ENCODE results near the gene FOXN4. TPM values are rescaled to one million over a fixed set of nuclear protein-coding genes. Genes with fewer than 3 reads are reported as not detected.

Gene FOXN4
- total and polyA plus RNA-seq, 4 donors = 0.04 to 0.26 (median 0.15) TPM

DNA sequence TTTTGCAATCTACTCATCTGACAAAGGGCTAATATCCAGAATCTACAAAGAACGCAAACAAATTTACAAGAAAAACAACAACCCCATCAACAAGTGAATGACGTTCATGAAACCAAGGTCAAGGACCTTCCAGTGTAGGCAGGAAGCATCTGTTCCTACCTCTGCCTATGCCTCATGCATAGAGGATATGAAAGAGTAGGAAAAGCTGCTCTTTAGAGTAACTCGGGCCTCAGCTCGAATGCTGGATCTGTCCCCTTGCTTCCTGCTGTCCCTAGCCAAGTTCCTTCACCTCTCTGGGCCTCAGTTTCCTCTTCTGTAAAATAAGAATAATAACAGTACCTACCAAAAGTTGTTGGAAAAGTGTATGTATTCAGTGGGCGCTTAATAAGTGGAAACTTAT lies 65.0 kb downstream of the FOXN4 start:
- no peaks in the 10 kb centered on the region for H3K4me1 ChIP-seq (ENCODE audit: control insufficient read depth in 5 of 5, insufficient read depth in 5 of 5, low read length in 5 of 5)
- TF ChIP-seq, protein P1, sequence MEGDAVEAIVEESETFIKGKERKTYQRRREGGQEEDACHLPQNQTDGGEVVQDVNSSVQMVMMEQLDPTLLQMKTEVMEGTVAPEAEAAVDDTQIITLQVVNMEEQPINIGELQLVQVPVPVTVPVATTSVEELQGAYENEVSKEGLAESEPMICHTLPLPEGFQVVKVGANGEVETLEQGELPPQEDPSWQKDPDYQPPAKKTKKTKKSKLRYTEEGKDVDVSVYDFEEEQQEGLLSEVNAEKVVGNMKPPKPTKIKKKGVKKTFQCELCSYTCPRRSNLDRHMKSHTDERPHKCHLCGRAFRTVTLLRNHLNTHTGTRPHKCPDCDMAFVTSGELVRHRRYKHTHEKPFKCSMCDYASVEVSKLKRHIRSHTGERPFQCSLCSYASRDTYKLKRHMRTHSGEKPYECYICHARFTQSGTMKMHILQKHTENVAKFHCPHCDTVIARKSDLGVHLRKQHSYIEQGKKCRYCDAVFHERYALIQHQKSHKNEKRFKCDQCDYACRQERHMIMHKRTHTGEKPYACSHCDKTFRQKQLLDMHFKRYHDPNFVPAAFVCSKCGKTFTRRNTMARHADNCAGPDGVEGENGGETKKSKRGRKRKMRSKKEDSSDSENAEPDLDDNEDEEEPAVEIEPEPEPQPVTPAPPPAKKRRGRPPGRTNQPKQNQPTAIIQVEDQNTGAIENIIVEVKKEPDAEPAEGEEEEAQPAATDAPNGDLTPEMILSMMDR (IDR thresholded peaks at IDR 0.05; ENCODE audit: control extremely low read depth, extremely low read depth) = no peak
- no peaks in the 10 kb centered on the region for H3K9me3 ChIP-seq (ENCODE audit: control insufficient read depth in 4 of 4, insufficient read depth in 3 of 4, low read length in 3 of 4)
- no peak overlapping the region for H3K4me3 ChIP-seq
- no peaks in the 10 kb centered on the region for H3K27me3 ChIP-seq (ENCODE audit: control insufficient read depth in 3 of 3, insufficient read depth in 3 of 3, low read length in 2 of 3)
- no peak overlapping the region for H3K27ac ChIP-seq (ENCODE audit: low read depth in 1 of 2, low read length in 1 of 2)
- H3K36me3 ChIP-seq (ENCODE audit: control insufficient read depth in 4 of 4, insufficient read depth in 4 of 4, low read length in 4 of 4) = peaks cover 18 to 51% (median 27%) of the 10 kb centered on the region in 4 donors
- ATAC-seq (ENCODE audit: insufficient read depth, low FRiP score) = no peak
- H3K9ac ChIP-seq (ENCODE audit: insufficient read depth in 1 of 2, low read length in 2 of 2) = no peak overlapping the region
- 79 to 84% methylated on average over 5 of the region's 5 CpGs for WGBS, 2 donors
- peak in 2 of 3 donors; percentile 12 to 17 for DNase-seq

DNA sequence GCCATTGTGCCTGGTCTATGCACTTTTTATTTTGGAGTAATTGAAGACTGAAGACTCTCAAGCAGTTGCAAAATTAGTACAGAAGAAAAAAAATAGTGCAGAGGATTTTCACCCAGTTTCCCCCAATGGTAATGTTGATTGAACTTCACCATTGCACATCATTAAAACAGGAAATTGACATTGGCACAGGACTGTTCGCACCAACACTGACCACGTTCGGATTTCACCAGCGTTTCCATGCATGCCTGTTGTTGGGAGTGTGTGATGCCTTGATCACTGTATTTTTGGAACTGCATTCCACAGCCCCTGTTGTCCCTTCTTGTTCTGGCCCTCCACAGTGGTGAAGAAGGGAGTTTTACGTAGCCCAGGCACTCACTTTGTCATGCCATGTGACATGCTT lies 67.1 kb downstream of the FOXN4 start:
- DNase-seq = no peak
- TF ChIP-seq, protein P1 (IDR thresholded peaks at IDR 0.05; ENCODE audit: control extremely low read depth, extremely low read depth) = no peak
- no peak overlapping the region for H3K9ac ChIP-seq (ENCODE audit: insufficient read depth in 1 of 2, low read length in 2 of 2)
- H3K9me3 ChIP-seq (ENCODE audit: control insufficient read depth in 4 of 4, insufficient read depth in 3 of 4, low read length in 3 of 4) = no peaks in the 10 kb centered on the region
- H3K36me3 ChIP-seq (ENCODE audit: control insufficient read depth in 4 of 4, insufficient read depth in 4 of 4, low read length in 4 of 4) = peaks cover 18 to 46% (median 30%) of the 10 kb centered on the region in 4 donors
- H3K27me3 ChIP-seq (ENCODE audit: control insufficient read depth in 3 of 3, insufficient read depth in 3 of 3, low read length in 2 of 3) = no peaks in the 10 kb centered on the region
- no peak overlapping the region for H3K27ac ChIP-seq (ENCODE audit: low read depth in 1 of 2, low read length in 1 of 2)
- no peak for ATAC-seq (ENCODE audit: insufficient read depth, low FRiP score)
- WGBS, 2 donors = 84 to 85% methylated on average over 5 of the region's 5 CpGs
- H3K4me1 ChIP-seq (ENCODE audit: control insufficient read depth in 5 of 5, insufficient read depth in 5 of 5, low read length in 5 of 5) = no peaks in the 10 kb centered on the region
- no peak overlapping the region for H3K4me3 ChIP-seq

DNA sequence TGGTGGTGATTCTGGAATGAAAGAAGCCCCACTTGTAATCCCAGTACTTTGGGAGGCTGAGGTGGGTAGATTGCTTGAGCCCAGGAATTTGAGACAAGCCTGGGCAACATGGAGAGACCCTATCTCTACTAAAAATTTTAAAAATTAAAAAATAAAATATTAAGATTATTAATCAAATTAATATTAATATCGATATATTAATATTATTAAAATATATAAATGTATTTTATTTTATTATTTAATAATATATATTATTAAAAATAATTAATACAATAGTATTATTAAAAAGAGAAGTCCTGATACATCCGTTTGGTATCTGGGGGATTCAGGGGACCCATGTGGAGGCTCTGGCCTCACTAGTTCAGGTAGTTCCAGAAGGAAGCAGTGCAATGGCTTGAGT lies 68.7 kb downstream of the FOXN4 start:
- WGBS, 2 donors = 92 to 95% methylated on average over 2 of the region's 2 CpGs
- DNase-seq (no peak), ATAC-seq (ENCODE audit: insufficient read depth, low FRiP score) (no peak)
- H3K36me3 ChIP-seq (ENCODE audit: control insufficient read depth in 4 of 4, insufficient read depth in 4 of 4, low read length in 4 of 4) = peaks cover 16 to 43% (median 32%) of the 10 kb centered on the region in 4 donors
- H3K4me3 ChIP-seq = no peak overlapping the region
- no peak overlapping the region for H3K27ac ChIP-seq (ENCODE audit: low read depth in 1 of 2, low read length in 1 of 2)
- H3K27me3 ChIP-seq (ENCODE audit: control insufficient read depth in 3 of 3, insufficient read depth in 3 of 3, low read length in 2 of 3) = no peaks in the 10 kb centered on the region
- TF ChIP-seq, protein P1 (IDR thresholded peaks at IDR 0.05; ENCODE audit: control extremely low read depth, extremely low read depth) = no peak
- H3K9ac ChIP-seq (ENCODE audit: insufficient read depth in 1 of 2, low read length in 2 of 2) = no peak overlapping the region
- no peaks in the 10 kb centered on the region for H3K9me3 ChIP-seq (ENCODE audit: control insufficient read depth in 4 of 4, insufficient read depth in 3 of 4, low read length in 3 of 4)
- H3K4me1 ChIP-seq (ENCODE audit: control insufficient read depth in 5 of 5, insufficient read depth in 5 of 5, low read length in 5 of 5) = no peaks in the 10 kb centered on the region

DNA sequence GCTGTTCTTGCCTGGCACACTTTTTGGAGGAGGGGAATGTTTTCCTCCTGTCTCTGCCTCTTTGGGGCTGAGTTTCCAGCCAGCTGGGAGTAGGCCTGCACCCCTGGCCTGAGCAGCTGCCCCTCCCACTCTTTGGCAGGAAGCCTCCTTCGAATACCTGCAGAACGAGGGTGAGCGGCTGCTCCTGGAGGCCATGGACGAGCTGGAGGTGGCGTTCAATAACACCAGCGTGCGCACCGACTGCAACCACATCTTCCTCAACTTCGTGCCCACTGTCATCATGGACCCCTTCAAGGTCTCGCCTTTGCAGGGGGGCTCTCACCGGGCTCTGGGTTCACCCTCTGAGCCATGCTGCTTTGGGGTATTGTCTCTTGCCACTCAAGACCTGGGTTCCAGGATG lies 69.4 kb downstream of the FOXN4 start:
- peaks cover 16 to 43% (median 34%) of the 10 kb centered on the region in 4 donors for H3K36me3 ChIP-seq (ENCODE audit: control insufficient read depth in 4 of 4, insufficient read depth in 4 of 4, low read length in 4 of 4)
- TF ChIP-seq, protein P1 (IDR thresholded peaks at IDR 0.05; ENCODE audit: control extremely low read depth, extremely low read depth) = no peak
- H3K27ac ChIP-seq (ENCODE audit: low read depth in 1 of 2, low read length in 1 of 2) = no peak overlapping the region
- H3K9me3 ChIP-seq (ENCODE audit: control insufficient read depth in 4 of 4, insufficient read depth in 3 of 4, low read length in 3 of 4) = no peaks in the 10 kb centered on the region
- 92 to 93% methylated on average over 11 of the region's 11 CpGs for WGBS, 2 donors
- no peak overlapping the region for H3K9ac ChIP-seq (ENCODE audit: insufficient read depth in 1 of 2, low read length in 2 of 2)
- DNase-seq (no peak), ATAC-seq (ENCODE audit: insufficient read depth, low FRiP score) (no peak)
- H3K4me3 ChIP-seq = no peak overlapping the region
- no peaks in the 10 kb centered on the region for H3K4me1 ChIP-seq (ENCODE audit: control insufficient read depth in 5 of 5, insufficient read depth in 5 of 5, low read length in 5 of 5)
- H3K27me3 ChIP-seq (ENCODE audit: control insufficient read depth in 3 of 3, insufficient read depth in 3 of 3, low read length in 2 of 3) = no peaks in the 10 kb centered on the region

All from lung (tissue), 12 donors.